Omental fat pad (tissue), 4 donors: ENCODE results near the gene VAV2. TPM values are rescaled to one million over a fixed set of nuclear protein-coding genes. Genes with fewer than 3 reads are reported as not detected.

Experiments used
- ATAC-seq: fragments of 150-250 bp; one replicate; pipeline ENCODE4 v1.9.1; 2016; ENCODE audit warnings: mild to moderate bottlenecking, moderate library complexity; ENCODE audit not compliant: low FRiP score
- DNase-seq: peaks from one replicate; pipeline ENCODE4 v3.0.0-alpha.2; 2019; ENCODE audit warnings: low spot score
- CTCF ChIP-seq, 3 donors: fragments of 450-650 bp; IDR thresholded peaks; one replicate each; pipeline ENCODE4 v1.5.1; 2016 to 2017; ENCODE audit warnings: antibody characterized with exemption in 3 of 3, mild to moderate bottlenecking in 3 of 3, moderate library complexity in 2 of 3
- total RNA-seq, 4 donors: library from RNA; depleted of rRNA; stranded (reverse); fragments of >200 nt; gene quantifications; one replicate each; pipeline ENCODE4 v1.1.0, GENCODE V29; 2016

Gene VAV2
- total RNA-seq, 4 donors from 2014 or later = 4.0 to 10.9 (median 6.2) TPM

GRCh38 chr9:133866946-133867345, 125.2 kb downstream of the VAV2 start:
- DNase-seq (no peak), ATAC-seq (no peak)
- no peak for TF ChIP-seq CTCF (IDR thresholded peaks at IDR 0.05)

GRCh38 chr9:133864011-133864410, 128.1 kb downstream of the VAV2 start:
- no peak for ATAC-seq
- DNase-seq = no peak
- no peak for TF ChIP-seq CTCF (IDR thresholded peaks at IDR 0.05)

GRCh38 chr9:133863257-133863592, 128.9 kb downstream of the VAV2 start:
- ATAC-seq (no peak), DNase-seq (no peak)
- no peak for TF ChIP-seq CTCF (IDR thresholded peaks at IDR 0.05)

- DNase-seq (no peak), ATAC-seq (peak; percentile 16)
- TF ChIP-seq CTCF (IDR thresholded peaks at IDR 0.05) = no peak
Measured at GRCh38 chr9:133862585-133863256, 129.4 kb downstream of the VAV2 start.

GRCh38 chr9:133861692-133862091, 130.4 kb downstream of the VAV2 start:
- no peak for DNase-seq
- no peak for TF ChIP-seq CTCF (IDR thresholded peaks at IDR 0.05)
- ATAC-seq = no peak

- no peak for ATAC-seq
- no peak for TF ChIP-seq CTCF (IDR thresholded peaks at IDR 0.05)
- DNase-seq = no peak
Measured at GRCh38 chr9:133861086-133861485, 131.0 kb downstream of the VAV2 start.

- TF ChIP-seq CTCF (IDR thresholded peaks at IDR 0.05) = no peak
- no peak for DNase-seq
- no peak for ATAC-seq
Measured at GRCh38 chr9:133858771-133859170, 133.4 kb downstream of the VAV2 start.
